ENCODE data around the gene MAN2A1. TPM values are rescaled to one million over a fixed set of nuclear protein-coding genes. Genes with fewer than 3 reads are reported as not detected.
A peak's percentile ranks its signal among the peaks of the same experiment; 100 is the strongest.

Gene MAN2A1
- total RNA-seq, 1 donor from 2014 or later: 9.2 TPM

GRCh38 chr5:109654455-109654854 lies 35.3 kb upstream of the MAN2A1 start:
- no peaks in the 10 kb centered on the region for H3K9me3 ChIP-seq (replicated peaks)
- H3K27me3 ChIP-seq (ENCODE audit: low read depth): no peaks in the 10 kb centered on the region
- H3K36me3 ChIP-seq: no peaks in the 10 kb centered on the region
- H3K27ac ChIP-seq (replicated peaks): no peak overlapping the region
- DNase-seq: no peak
- intact Hi-C loops (cut with micrococcal nuclease): no loop called here
- no peaks in the 10 kb centered on the region for H3K4me1 ChIP-seq
- TF ChIP-seq CTCF (IDR thresholded peaks at IDR 0.05; ENCODE audit: borderline replicate concordance): no peak
- H3K4me3 ChIP-seq: no peak overlapping the region

GRCh38 chr5:109655841-109656240 lies 33.9 kb upstream of the MAN2A1 start:
- intact Hi-C loops (cut with micrococcal nuclease): no loop called here
- no peaks in the 10 kb centered on the region for H3K9me3 ChIP-seq (replicated peaks)
- H3K27me3 ChIP-seq (ENCODE audit: low read depth): no peaks in the 10 kb centered on the region
- TF ChIP-seq CTCF (IDR thresholded peaks at IDR 0.05; ENCODE audit: borderline replicate concordance): no peak
- no peak overlapping the region for H3K4me3 ChIP-seq
- H3K4me1 ChIP-seq: no peaks in the 10 kb centered on the region
- no peaks in the 10 kb centered on the region for H3K36me3 ChIP-seq
- H3K27ac ChIP-seq (replicated peaks): no peak overlapping the region
- DNase-seq: no peak

GRCh38 chr5:109656829-109657228 lies 32.9 kb upstream of the MAN2A1 start:
- intact Hi-C loops (cut with micrococcal nuclease): no loop called here
- Histone ChIP-seq H3K9me3 (replicated peaks) (no peaks in the 10 kb centered on the region), H3K4me1 (no peaks in the 10 kb centered on the region), H3K27me3 (ENCODE audit: low read depth) (no peaks in the 10 kb centered on the region), H3K4me3 (no peak overlapping the region), H3K36me3 (no peaks in the 10 kb centered on the region), H3K27ac (replicated peaks) (no peak overlapping the region)
- DNase-seq: peak; percentile 26
- TF ChIP-seq CTCF (IDR thresholded peaks at IDR 0.05; ENCODE audit: borderline replicate concordance): no peak

GRCh38 chr5:109659901-109660300 lies 29.8 kb upstream of the MAN2A1 start:
- no peak for DNase-seq
- Histone ChIP-seq H3K4me1 (no peaks in the 10 kb centered on the region), H3K27ac (replicated peaks) (no peak overlapping the region), H3K4me3 (no peak overlapping the region), H3K27me3 (ENCODE audit: low read depth) (no peaks in the 10 kb centered on the region), H3K9me3 (replicated peaks) (no peaks in the 10 kb centered on the region), H3K36me3 (no peaks in the 10 kb centered on the region)
- intact Hi-C loops (cut with micrococcal nuclease): no loop called here
- TF ChIP-seq CTCF (IDR thresholded peaks at IDR 0.05; ENCODE audit: borderline replicate concordance): no peak

GRCh38 chr5:109660301-109660700 lies 29.4 kb upstream of the MAN2A1 start:
- intact Hi-C loops (cut with micrococcal nuclease): no loop called here
- Histone ChIP-seq H3K27me3 (ENCODE audit: low read depth) (no peaks in the 10 kb centered on the region), H3K4me3 (no peak overlapping the region), H3K36me3 (no peaks in the 10 kb centered on the region), H3K4me1 (no peaks in the 10 kb centered on the region), H3K9me3 (replicated peaks) (no peaks in the 10 kb centered on the region), H3K27ac (replicated peaks) (no peak overlapping the region)
- TF ChIP-seq CTCF (IDR thresholded peaks at IDR 0.05; ENCODE audit: borderline replicate concordance): no peak
- DNase-seq: no peak

GRCh38 chr5:109668237-109668636 lies 21.5 kb upstream of the MAN2A1 start:
- no peak overlapping the region for H3K4me3 ChIP-seq
- intact Hi-C loops (cut with micrococcal nuclease): no loop called here
- H3K4me1 ChIP-seq: no peaks in the 10 kb centered on the region
- peaks cover 14% of the 10 kb centered on the region for H3K27me3 ChIP-seq (ENCODE audit: low read depth)
- H3K27ac ChIP-seq (replicated peaks): no peak overlapping the region
- no peak for DNase-seq
- no peaks in the 10 kb centered on the region for H3K36me3 ChIP-seq
- no peaks in the 10 kb centered on the region for H3K9me3 ChIP-seq (replicated peaks)
- TF ChIP-seq CTCF (IDR thresholded peaks at IDR 0.05; ENCODE audit: borderline replicate concordance): no peak

Measured in left ventricle myocardium inferior (tissue), 1 donor.